ENCODE measurements around the gene AKNA.

AKNA gene

GRCh38 chr9:114302727-114303126, 85.1 kb downstream of the AKNA start:
- no peak for DNase-seq

DNA sequence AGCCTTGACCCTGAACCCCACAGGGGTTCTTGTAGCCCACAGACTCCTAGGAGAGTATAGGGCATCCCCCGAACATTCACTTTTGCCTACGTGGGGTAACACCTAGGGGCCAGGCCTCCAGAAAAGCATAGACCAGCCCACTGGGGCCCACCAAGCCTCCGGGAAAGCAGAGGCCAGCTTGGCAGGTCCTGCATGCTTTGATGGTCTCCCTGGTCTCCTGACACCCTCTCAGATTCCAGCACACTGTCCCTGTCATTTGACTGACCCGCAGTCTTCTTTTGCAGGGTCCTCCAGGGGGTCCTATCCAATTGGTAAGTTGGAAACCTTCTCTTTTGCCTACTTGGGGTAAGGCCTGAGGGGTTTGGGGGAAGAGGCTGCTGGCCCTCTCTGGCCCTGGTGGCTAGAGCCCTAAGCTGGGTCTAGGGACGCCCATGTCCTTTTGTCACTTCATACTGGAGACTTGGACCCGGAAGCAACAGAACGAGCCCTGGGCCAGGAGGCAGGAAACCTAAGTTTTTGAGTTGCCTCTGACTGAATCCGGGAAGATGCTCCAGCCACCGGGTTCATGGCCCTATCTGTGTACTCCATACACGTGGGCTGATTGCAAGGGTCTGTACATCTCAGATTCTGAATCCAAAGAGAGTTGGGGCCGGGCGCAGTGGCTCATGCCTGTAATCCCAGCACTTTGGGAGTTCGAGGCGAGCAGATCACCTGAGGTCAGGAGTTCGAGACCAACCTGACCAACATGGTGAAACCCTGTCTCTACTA, 85.8 kb downstream of the AKNA start:
- no peak for DNase-seq

GRCh38 chr9:114300846-114301797, 86.7 kb downstream of the AKNA start:
- no peak for DNase-seq

GRCh38 chr9:114300153-114300845, 87.5 kb downstream of the AKNA start:
- DNase-seq, result no peak

DNA sequence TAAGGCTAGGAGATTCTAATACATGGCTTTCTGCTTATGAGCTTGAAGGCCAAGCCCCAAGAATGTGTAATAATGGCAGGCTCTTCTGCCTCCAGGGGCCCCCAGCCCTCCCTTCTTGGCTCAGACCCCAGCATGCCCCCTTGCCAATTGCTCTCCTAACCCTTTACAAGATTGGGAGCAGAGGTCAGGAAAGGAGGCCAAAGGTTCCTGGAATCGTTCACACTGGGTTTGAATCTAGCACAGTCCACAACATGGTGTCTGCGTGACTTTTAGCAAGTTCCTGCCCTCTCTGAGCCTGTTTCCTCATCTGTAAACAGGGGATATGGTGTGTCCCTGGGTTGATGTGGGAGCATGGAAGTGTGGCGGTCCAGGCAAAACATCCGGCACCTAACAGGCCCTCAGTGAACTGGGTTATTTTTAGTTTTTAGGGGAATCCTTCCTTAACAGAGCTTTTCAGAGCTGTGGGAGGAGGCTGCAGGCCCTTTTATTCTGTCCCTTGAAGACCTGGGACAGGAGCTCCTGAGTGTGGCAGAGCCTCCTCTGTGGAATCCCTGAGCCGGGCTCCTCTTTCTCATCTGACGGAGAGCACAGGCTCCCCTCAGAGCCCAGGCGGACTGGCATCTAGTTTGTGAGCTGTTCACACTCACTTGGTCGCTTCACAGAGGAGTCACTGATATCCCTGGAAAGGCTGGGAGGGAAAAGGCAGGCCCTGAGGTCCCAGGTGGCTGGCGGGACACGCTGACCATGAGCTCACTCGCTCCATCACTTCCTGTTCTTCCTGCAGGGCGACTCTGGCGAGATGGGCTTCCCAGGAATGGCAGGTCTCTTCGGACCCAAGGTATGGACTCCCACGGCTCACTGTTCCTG, 88.3 kb downstream of the AKNA start:
- DNase-seq, result no peak

DNA sequence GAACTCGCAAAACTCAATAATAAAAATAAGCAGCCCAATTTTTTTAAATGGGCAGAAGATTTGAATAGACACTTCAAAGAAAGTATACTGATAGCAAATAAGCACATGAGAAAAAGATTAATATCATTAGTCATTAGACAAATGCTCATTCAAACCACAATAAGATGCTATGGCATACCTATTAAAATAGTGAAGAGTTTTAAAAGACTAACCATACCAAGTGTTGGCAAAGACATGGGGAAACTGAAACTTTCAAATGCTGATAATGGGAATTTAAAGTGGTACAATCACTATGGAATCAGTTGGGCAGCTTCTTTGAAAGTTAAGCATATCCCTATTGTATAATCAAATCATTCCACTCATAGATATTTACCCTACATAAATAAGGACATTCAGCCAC, 91.4 kb downstream of the AKNA start:
- no peak for DNase-seq

GRCh38 chr9:114294664-114295063, 93.1 kb downstream of the AKNA start:
- no peak for DNase-seq

- no peak for DNase-seq
These were observed 95.7 kb downstream of the AKNA start for GRCh38 chr9:114291886-114292590.

- peak in 11 of 14 donors; percentile 21 to 70 (median 54) for DNase-seq
These were observed 96.7 kb downstream of the AKNA start for GRCh38 chr9:114291064-114291474.

DNA sequence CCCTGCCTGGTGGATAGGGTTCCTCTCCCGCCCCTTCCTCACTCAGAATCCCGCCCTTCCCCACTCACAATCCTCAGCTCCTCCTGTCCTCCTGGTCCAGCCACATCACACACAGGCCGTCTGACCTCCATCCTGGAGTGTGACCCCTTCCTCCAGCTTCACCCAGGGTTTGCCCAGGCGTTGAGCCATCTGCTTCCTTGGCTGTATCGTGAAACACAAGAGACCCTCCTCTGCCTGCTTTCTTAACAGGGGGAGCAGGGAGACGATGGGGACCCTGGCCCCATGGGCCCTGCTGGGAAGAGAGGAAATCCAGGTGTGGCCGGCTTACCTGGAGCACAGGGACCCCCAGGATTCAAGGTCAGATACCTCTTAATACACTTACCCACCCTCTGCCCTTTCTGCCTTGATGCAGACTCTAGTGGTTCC, 97.2 kb downstream of the AKNA start:
- no peak for DNase-seq

DNA sequence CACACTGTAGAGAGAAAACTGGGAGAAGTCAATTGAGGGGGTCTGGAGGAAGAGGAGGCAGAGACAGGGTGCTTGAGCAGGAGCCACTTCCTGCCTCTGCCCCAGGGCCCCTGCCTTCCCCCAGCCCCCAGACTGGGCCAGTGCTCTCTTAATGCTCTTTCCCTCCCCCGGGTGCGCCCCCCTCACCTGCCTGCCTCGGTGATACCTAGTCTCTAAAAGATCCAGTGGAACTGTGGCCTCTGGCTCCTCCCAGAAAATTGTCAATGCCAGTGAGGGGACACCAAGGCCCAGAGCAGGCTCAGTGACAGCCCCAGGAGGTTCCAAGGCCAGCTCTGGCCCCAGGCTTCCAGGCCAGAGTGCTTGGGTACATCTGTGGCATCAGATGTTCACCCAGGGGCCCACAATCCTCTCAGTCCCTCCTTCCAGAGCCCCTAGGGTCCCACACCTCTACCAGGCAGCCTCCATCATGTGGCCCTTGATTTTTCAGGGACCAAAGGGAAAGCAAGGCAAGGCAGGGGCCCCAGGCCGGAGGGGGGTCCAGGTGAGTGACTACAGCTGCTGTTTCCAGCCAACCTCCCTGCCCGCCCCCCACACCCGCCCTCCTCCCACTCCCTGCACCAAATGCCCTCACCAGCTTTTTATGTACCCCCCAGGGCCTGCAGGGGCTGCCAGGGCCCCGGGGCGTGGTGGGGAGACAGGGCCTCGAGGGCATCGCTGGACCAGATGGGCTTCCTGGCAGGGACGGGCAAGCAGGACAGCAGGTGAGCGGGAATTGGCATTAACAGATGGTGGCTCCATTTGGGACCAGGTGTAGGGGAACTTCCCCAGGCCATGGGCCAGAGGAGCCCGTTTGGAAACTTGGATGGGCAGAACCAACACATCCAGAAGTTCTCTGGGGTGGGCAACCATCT, 98.0 kb downstream of the AKNA start:
- DNase-seq, result peak in 2 of 14 donors; percentile 22 to 88

DNA sequence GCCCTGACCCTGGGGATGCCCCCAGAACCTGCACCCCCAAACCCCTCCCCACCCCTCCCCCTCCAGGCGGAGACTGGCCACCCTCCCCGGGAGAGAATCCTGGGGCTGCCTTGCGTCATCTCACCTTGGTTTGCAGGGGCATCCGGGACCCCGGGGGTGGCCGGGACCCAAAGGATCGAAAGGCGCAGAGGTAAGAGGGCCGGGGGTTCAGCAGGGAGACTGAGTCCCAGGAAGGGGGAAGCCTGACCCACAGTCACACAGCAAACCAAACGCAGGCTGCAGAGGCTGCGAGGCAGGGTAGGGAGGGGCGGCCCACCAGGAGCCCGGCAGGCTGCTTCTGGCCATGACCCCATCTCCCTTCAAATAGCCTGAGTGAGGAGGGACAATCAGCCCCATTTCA, 98.7 kb downstream of the AKNA start:
- DNase-seq, result no peak

- no peak for DNase-seq
These were observed 99.3 kb downstream of the AKNA start for GRCh38 chr9:114288193-114289091.

GRCh38 chr9:114287763-114288192, 100.0 kb downstream of the AKNA start:
- no peak for DNase-seq

- peak in 1 of 14 donors; percentile 63 for DNase-seq
These were observed 100.6 kb downstream of the AKNA start for GRCh38 chr9:114287001-114287762.

GRCh38 chr9:114286146-114286679, 101.6 kb downstream of the AKNA start:
- DNase-seq, result no peak

DNA sequence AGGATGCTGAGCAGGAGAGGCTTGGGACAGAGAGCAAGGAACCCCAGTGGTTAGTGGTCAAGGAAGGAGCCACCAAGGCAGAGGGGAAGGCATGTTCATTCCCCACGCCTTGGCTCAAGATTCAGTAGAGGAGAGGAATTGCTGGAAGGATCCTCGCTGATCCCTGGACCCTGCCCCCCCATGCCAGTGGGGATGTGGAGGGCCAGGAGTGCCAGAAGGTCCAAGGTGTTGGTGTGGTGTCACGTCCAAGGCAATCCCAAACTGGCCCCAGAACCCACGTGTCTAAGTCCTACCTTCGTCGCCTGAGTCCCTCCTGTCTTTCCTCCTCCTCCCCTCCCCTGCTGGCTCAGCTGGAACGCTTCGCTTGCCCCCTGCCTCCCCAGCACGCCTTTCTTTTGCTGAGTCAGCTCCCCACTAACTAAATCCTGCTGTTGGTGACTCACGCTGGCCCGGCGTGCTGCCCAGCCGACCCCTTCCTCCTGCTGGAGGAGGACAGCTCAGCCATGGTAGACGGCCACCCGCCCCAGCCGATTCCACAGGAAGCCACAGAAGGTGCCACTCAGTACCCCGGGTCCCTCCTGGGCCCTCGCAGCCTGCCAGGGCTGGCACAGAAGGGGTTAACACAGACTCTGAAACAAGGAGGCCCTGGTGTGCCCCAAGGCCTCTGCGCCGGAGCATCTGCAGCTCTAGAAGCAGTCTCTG, 102.5 kb downstream of the AKNA start:
- no peak for DNase-seq

Data from C1 segment of cervical spinal cord (tissue), 14 donors.